OCI-LY1 (cell line): ENCODE data around the gene BZW2.

Experiments used
- H2AFZ ChIP-seq: fragments of 200-600 bp; sonication (generic), shearing (Covaris generic); 2 replicates; pipeline ENCODE4 v1.6.0; 2014; ENCODE audit warnings: antibody characterized with exemption, mild to moderate bottlenecking, low read length
- H3F3A ChIP-seq: fragments of 200-600 bp; sonication (generic), shearing (Covaris generic); 2 replicates; pipeline ENCODE4 v1.6.0; 2014; ENCODE audit warnings: mild to moderate bottlenecking, antibody characterized with exemption, low read length, moderate library complexity; ENCODE audit not compliant: insufficient read depth
- H3K27ac ChIP-seq: fragments of 200-600 bp; sonication (generic); 2 replicates; pipeline ENCODE4 v1.5.1; 2014; ENCODE audit warnings: low read length, mixed run types, mild to moderate bottlenecking, low read depth; ENCODE audit not compliant: poor library complexity, severe bottlenecking
- H3K27me3 ChIP-seq: fragments of 200-600 bp; sonication (generic); 2 replicates; pipeline ENCODE4 v1.6.0; 2014; ENCODE audit warnings: antibody characterized with exemption, mild to moderate bottlenecking, low read length, moderate library complexity; ENCODE audit not compliant: insufficient read depth
- H3K36me3 ChIP-seq: fragments of 200-600 bp; sonication (generic); 2 replicates; pipeline ENCODE4 v1.6.1; 2014; ENCODE audit warnings: mild to moderate bottlenecking, antibody characterized with exemption, low read length, moderate library complexity, mixed read lengths; ENCODE audit not compliant: insufficient read depth
- H3K4me1 ChIP-seq: fragments of 200-600 bp; sonication (generic); 2 replicates; pipeline ENCODE4 v1.5.1; 2014; ENCODE audit warnings: mild to moderate bottlenecking, low read length, moderate library complexity; ENCODE audit not compliant: insufficient read depth, severe bottlenecking
- H3K4me2 ChIP-seq: fragments of 200-600 bp; sonication (generic), shearing (Covaris generic); 2 replicates; pipeline ENCODE4 v1.6.1; 2014; ENCODE audit warnings: low read length
- H3K4me3 ChIP-seq: fragments of 200-600 bp; sonication (generic); 2 replicates; pipeline ENCODE4 v1.5.1; 2014; ENCODE audit warnings: low read length, low read depth, mild to moderate bottlenecking, mixed read lengths; ENCODE audit not compliant: poor library complexity, severe bottlenecking
- H3K79me2 ChIP-seq: fragments of 200-600 bp; shearing (Covaris generic); 2 replicates; pipeline ENCODE4 v1.6.1; 2016; ENCODE audit warnings: mixed run types, low read length, mixed read lengths; ENCODE audit not compliant: insufficient read depth
- H3K9ac ChIP-seq: fragments of 200-600 bp; sonication (generic), shearing (Covaris generic); 2 replicates; pipeline ENCODE4 v1.6.1; 2014; ENCODE audit warnings: mild to moderate bottlenecking, low read length, mixed read lengths
- H3K9me2 ChIP-seq: fragments of 200-600 bp; sonication (generic), shearing (Covaris generic); 2 replicates; pipeline ENCODE4 v1.6.1; 2014; ENCODE audit warnings: low read depth, mild to moderate bottlenecking, low read length, mixed read lengths
- H3K9me3 ChIP-seq: fragments of 200-600 bp; shearing (Covaris generic); 2 replicates; pipeline ENCODE4 v1.6.1; 2014; ENCODE audit warnings: low read length, mixed read lengths
- H4K20me1 ChIP-seq: fragments of 200-600 bp; sonication (generic), shearing (Covaris generic); 2 replicates; pipeline ENCODE4 v1.6.0; 2016; ENCODE audit warnings: mild to moderate bottlenecking, low read length; ENCODE audit not compliant: insufficient read depth
- EZH2 ChIP-seq: fragments of 200-600 bp; sonication (generic), shearing (Covaris generic); IDR thresholded peaks from 2 replicates; pipeline ENCODE4 v1.8.0; 2017; ENCODE audit warnings: borderline replicate concordance, mixed run types, mild to moderate bottlenecking, antibody characterized with exemption, low read length, moderate library complexity, mixed read lengths
- TF ChIP-seq, protein P1 (sequence below): fragments of 200-600 bp; sonication (generic), shearing (Covaris generic); IDR thresholded peaks from 2 replicates; pipeline ENCODE4 v1.5.1; 2017; ENCODE audit warnings: mild to moderate bottlenecking, antibody characterized with exemption, low read length, moderate library complexity, mixed read lengths

BZW2 gene

DNA sequence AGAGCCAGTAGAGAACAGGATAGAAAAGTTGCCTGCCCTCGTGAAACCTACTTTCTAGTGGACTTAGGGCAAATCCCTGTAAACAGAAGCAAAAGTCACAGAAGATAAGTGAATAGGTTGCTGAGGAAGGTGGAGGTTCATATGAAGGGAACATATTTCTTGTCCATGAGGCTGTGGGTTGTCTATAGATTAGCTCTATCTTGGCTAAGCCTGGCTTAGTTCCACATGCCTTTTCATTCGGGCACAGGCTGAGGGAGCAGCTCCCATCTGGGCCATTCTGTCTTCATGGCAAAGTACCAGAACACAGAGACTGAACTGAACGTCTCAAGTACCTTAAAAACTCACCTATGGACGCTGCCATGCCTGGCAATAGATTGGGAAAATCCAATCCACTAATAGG lies 45.3 kb downstream of the BZW2 start:
- Histone ChIP-seq H3K9ac (no peak overlapping the region), H3K27ac (no peak overlapping the region), H3K9me3 (no peaks in the 10 kb centered on the region), H3K36me3 (peaks cover 92% of the 10 kb centered on the region), H3K4me1 (no peaks in the 10 kb centered on the region), H3K9me2 (no peaks in the 10 kb centered on the region), H3F3A (no peaks in the 10 kb centered on the region), H2AFZ (no peak overlapping the region), H3K79me2 (no peaks in the 10 kb centered on the region), H3K27me3 (no peaks in the 10 kb centered on the region), H4K20me1 (no peaks in the 10 kb centered on the region), H3K4me2 (no peak overlapping the region), H3K4me3 (no peak overlapping the region)
- TF ChIP-seq, protein P1, sequence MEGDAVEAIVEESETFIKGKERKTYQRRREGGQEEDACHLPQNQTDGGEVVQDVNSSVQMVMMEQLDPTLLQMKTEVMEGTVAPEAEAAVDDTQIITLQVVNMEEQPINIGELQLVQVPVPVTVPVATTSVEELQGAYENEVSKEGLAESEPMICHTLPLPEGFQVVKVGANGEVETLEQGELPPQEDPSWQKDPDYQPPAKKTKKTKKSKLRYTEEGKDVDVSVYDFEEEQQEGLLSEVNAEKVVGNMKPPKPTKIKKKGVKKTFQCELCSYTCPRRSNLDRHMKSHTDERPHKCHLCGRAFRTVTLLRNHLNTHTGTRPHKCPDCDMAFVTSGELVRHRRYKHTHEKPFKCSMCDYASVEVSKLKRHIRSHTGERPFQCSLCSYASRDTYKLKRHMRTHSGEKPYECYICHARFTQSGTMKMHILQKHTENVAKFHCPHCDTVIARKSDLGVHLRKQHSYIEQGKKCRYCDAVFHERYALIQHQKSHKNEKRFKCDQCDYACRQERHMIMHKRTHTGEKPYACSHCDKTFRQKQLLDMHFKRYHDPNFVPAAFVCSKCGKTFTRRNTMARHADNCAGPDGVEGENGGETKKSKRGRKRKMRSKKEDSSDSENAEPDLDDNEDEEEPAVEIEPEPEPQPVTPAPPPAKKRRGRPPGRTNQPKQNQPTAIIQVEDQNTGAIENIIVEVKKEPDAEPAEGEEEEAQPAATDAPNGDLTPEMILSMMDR = no peak
- TF ChIP-seq EZH2 = no peak

GRCh38 chr7:16693601-16694318 lies 47.8 kb downstream of the BZW2 start:
- Histone ChIP-seq H4K20me1 (no peaks in the 10 kb centered on the region), H3K36me3 (peaks cover 96% of the 10 kb centered on the region), H3K79me2 (no peaks in the 10 kb centered on the region), H3K4me2 (no peak overlapping the region), H3K9me3 (no peaks in the 10 kb centered on the region), H3K27me3 (no peaks in the 10 kb centered on the region), H2AFZ (no peak overlapping the region), H3K4me3 (no peak overlapping the region), H3F3A (no peaks in the 10 kb centered on the region), H3K27ac (no peak overlapping the region), H3K9ac (no peak overlapping the region), H3K9me2 (no peaks in the 10 kb centered on the region), H3K4me1 (no peaks in the 10 kb centered on the region)
- TF ChIP-seq, protein P1 = no peak
- TF ChIP-seq EZH2 = no peak

DNA sequence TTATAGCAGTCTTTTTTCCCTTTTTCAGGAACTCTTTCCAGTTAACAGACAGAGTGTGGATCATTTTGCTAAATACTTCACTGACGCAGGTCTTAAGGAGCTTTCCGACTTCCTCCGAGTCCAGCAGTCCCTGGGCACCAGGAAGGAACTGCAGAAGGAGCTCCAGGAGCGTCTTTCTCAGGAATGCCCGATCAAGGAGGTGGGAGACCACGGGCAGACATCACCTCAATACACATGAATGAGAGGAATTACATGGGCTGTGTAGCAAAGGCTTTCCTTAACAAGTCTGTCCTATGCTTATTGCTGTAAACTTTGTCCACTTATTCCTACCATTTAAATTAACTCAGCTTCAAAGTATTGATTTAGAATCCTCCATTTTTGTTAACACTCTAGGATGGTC lies 48.8 kb downstream of the BZW2 start:
- Histone ChIP-seq H3F3A (no peaks in the 10 kb centered on the region), H3K79me2 (no peaks in the 10 kb centered on the region), H3K4me2 (no peak overlapping the region), H3K27ac (no peak overlapping the region), H3K27me3 (no peaks in the 10 kb centered on the region), H3K36me3 (peaks cover 100% of the 10 kb centered on the region), H3K4me3 (no peak overlapping the region), H3K4me1 (no peaks in the 10 kb centered on the region), H2AFZ (no peak overlapping the region), H3K9me2 (no peaks in the 10 kb centered on the region), H4K20me1 (no peaks in the 10 kb centered on the region), H3K9me3 (no peaks in the 10 kb centered on the region), H3K9ac (no peak overlapping the region)
- TF ChIP-seq EZH2 = no peak
